Dedifferentiated amniotic fluid mesenchymal stem cell (primary cell): ENCODE results near the gene TFF1.

Experiments used
- DNase-seq: peaks from one replicate; pipeline ENCODE4 v3.0.0-alpha.2; 2016; ENCODE audit errors: extremely low spot score

The TFF1 gene

DNA sequence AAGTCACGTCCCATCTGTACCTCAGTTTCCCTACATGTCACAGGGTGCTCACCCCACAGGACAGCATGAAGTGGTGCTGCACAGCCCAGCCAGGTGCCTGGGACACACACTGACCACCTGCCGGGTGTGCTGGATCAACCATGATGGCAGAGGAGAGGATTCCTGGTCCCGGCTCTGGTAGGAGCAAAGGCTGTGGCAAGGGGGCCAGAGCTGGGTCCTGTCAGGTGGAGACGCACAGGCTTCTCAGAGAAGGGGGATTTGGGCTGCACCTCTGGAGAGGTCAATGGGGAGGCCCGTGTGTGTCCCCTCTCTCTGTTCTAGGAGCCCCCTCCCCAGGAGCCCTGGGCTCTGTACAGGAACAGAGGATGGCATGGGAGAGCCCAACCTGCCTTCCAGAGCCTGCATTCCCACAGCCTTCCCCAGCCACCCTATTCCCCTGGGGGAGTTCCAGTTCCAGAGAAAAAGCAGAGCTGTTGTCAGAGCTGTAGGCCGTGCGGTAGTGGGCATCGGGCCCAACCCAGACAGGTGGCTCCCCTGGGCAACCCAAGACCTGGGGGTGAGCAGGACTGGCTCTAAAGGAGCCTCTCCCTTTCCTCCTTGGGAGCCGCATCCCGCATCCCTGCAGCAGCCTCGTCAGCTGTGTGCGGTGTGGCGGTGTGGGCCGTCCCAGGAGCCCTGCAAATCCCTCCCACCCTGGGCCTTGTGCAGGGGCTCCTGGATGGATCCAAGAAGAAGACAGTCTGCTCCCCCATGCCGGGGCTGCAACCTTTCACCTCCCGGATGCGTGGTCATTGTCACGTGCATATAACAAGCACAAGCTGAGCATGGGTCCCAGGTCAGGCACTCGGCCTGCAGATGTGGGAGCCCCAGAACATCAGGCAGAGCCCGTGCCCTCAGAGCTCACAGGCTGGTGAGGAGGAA is 48.2 kb downstream of the TFF1 start:
- DNase-seq = no peak

DNA sequence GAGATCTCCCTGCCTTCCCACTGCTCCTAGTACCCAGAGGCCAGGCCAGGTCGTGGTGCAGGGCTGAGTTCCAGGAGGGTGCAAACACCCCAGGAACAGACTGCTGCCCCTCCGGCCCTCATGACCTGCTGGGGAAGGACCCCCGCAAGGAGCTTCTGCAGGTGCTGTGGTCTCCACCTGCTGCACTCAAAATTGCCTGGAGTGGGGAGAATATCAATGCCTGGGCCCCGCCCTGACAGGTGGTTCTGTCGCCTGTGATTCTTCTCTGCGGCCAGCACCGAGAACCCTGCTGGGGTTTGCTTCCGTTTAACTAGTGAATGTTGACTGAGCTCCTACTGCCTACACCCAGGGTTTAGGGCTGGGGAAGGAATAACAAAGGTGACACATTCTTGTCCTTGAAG is 49.0 kb downstream of the TFF1 start:
- no peak for DNase-seq

DNA sequence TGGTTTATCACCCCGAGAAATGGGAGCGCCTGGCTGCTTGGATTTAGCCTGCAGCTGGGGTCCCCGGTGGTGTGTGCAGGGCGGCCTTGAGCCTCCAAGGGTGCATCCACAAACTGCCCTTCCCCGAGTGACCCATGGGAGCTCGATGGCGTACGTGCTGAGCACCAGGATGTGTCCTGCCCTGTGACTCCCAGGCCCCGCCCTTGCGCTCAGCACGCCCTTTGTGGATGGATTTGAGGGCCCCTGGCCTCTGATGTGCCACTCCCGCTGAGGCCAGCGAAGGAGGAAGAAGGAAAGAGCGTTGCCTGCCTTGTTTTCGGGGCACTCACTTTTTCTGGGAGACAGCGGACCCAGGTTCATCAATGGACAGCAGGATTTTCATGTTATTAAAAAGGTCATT is 49.4 kb downstream of the TFF1 start:
- no peak for DNase-seq

DNA sequence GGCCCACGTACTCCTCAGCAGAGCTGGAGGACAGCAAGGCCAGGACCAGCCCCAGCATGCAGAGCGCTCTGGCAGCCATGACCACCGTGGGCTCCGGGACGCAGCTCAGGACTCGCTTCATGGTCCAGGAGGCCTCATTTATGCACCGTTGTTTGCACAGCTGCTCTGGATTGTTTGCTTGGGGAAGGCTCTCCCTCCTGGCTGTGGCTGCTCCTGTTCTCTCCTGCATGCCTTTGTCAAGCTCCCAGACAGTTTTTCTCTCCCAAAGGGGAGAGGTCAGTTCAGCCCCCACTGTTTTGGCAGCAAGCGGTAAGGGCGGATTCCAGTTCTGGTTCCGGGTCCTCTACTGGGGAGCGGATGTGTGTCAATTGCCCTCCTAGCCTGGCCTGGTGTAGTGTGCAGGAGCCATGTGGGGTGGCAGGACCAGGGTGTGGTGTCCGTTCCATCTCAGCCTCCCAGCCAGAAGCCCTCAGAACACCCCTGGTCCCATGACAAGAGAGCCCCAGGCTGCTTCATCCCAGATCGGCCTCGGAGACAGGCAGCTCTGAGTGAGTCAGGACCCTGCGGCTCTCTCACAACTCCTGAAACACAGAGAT is 50.9 kb downstream of the TFF1 start, which contains the start of gene TFF3:
TSS of gene TFF3 (minus strand) at position 114 of the 596 bp plus-strand sequence. CDS start at position 79, 35 bp downstream.
- DNase-seq = no peak

DNA sequence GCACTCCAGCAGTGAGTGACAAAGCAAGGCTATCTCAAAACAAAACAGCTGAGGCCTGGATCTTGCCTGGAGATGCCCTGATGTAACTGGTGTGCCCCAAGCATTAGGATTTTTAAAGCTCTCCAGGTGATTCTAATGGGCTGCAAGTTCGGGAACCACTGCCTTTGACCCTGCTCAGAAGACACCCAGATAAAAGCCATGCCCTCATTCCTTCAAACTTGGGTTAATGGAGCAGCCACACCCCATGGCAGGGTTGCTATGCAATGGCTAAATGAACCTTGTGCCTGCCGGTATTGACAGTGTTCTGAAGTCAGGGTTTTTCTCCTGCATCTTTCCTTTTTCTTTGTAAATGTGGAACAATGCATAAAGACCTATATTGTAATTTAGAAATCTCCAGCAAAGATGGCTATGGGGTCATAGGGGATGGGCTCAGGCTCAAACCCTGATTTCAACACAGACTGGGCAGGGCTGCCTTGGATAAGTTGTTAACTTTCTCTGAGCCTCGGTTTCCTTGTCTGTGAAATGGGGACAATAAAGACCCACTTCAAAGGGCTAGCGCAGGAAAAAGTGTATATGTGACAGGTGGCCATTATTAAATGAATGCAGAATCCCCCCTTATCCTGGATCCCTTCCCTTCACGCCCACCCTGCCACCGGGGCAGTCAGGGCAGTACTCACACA is 51.6 kb downstream of the TFF1 start:
- no peak for DNase-seq

DNA sequence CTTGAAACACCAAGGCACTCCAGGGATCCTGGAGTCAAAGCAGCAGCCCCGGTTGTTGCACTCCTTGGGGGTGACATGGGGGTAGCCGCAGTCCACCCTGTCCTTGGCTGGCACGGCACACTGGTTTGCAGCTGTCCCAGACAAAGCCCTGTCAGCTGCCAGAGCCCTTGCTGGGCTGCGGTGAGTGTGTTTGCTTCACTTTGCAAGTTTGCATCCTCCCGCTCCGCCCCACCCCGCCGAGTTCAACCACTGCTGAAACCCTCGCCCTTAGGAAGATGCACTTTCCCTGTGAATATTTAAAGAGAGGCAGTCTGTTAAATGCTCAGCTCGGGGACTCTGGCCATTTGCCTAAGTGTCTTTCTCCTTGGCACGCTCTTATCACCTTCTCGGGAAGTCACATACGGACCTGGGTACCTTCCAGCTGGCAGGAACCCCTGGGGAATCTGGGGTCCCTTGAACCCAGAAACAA is 52.8 kb downstream of the TFF1 start:
- no peak for DNase-seq

DNA sequence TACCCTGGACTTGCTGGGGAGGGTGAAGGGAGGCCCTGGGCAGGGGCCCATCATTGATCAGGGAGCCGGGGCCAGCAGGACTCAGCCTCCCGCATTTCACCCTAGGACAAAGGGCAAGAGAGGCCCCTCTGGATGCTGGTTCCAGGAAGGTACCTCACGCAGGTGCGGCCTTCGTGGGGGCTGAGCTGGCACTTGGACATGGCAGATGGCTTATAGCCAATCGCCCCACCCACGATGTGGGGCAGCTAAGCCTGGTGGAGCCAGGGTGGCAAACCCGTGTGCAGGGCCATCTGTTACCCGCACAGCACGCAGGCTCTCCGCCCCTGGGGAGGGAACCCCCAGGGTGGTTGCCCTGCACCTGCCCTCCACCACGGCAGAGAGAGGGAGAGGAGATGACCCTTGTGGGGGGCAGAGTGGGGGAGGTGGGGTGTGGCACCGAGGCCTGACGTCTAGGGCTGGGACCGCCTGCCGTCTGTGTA is 53.7 kb downstream of the TFF1 start:
- no peak for DNase-seq
